B cell (primary cell): ENCODE data around the gene MCTP1. TPM values are rescaled to one million over a fixed set of nuclear protein-coding genes. Genes with fewer than 3 reads are reported as not detected.

Source experiments
- ATAC-seq: fragments of 200-7000 bp; cut with Tn5 transposase; one replicate; pipeline ENCODE4 v1.10.0; 2021; ENCODE audit warnings: low read depth, mild to moderate bottlenecking, moderate number of reproducible peaks, moderate library complexity
- CTCF ChIA-PET: fragments of 350-600 bp; sonication (Branson Sonifier 250); formaldehyde crosslinking; loops from one replicate; lab custom pipeline; 2021; ENCODE audit warnings: antibody characterized with exemption, inconsistent platforms; lab: Charles Lee
- POLR2A ChIA-PET: fragments of 350-600 bp; sonication (Branson Sonifier 250); formaldehyde crosslinking; loops from one replicate; lab custom pipeline; 2021; ENCODE audit warnings: antibody characterized with exemption; lab: Charles Lee
- DNase-seq: peaks from one replicate; pipeline ENCODE4 v3.0.0; 2013
- H2AFZ ChIP-seq: 2 replicates; pipeline ENCODE4 v1.6.1; 2012; ENCODE audit warnings: mild to moderate bottlenecking, low read depth, low read length; ENCODE audit not compliant: insufficient read depth, poor library complexity, severe bottlenecking
- H3K27ac ChIP-seq, 2 donors: 1 replicate in 1 of 2; 2 replicates in 1 of 2; pipeline ENCODE4 v1.5.1; 2012 to 2013; ENCODE audit warnings: low read length in 2 of 2, mild to moderate bottlenecking in 2 of 2, moderate library complexity in 1 of 2
- H3K27me3 ChIP-seq, 4 experiments: fragments of 200-600 bp in 1 of 4; sonication (generic) in 1 of 4; replicated peaks in 1 of 4; 1 replicate in 2 of 4; 2 replicates in 2 of 4; pipeline versions ENCODE4 v1.6.1 to v1.7.0; 2013 to 2016; ENCODE audit warnings: low read length in 3 of 4, mild to moderate bottlenecking in 2 of 4, mixed read lengths in 1 of 4, moderate library complexity in 1 of 4; ENCODE audit not compliant: insufficient read depth in 4 of 4, control insufficient read depth in 3 of 4; ENCODE audit errors: control extremely low read depth in 1 of 4
- H3K36me3 ChIP-seq, 2 experiments: replicated peaks in 1 of 2; 1 replicate in 1 of 2; 2 replicates in 1 of 2; pipeline versions ENCODE4 v1.6.1 to v1.7.1; 2013; ENCODE audit warnings: low read length in 1 of 2; ENCODE audit not compliant: insufficient read depth in 2 of 2, control insufficient read depth in 1 of 2; ENCODE audit errors: control extremely low read depth in 1 of 2, extremely low read depth in 1 of 2
- H3K4me1 ChIP-seq, 2 donors: fragments of 200-600 bp in 1 of 2; sonication (generic) in 1 of 2; 1 replicate in 1 of 2; 2 replicates in 1 of 2; pipeline versions ENCODE4 v1.5.1 to v1.6.1; 2013 to 2017; ENCODE audit warnings: low read length in 2 of 2; ENCODE audit not compliant: control insufficient read depth in 2 of 2, insufficient read depth in 2 of 2
- H3K4me2 ChIP-seq: replicated peaks from 2 replicates; pipeline ENCODE3; 2012; ENCODE audit warnings: mild to moderate bottlenecking, low read depth, low read length; ENCODE audit not compliant: poor library complexity, severe bottlenecking
- H3K4me3 ChIP-seq, 5 experiments: fragments of 200-600 bp in 1 of 5; sonication (generic) in 1 of 5; 1 replicate in 3 of 5; 2 replicates in 2 of 5; pipeline versions ENCODE4 v1.5.1 to v1.7.0; 2011 to 2016; ENCODE audit warnings: low read length in 4 of 5, mild to moderate bottlenecking in 4 of 5, low read depth in 2 of 5, control low read depth in 1 of 5, moderate library complexity in 1 of 5; ENCODE audit not compliant: insufficient read depth in 1 of 5; ENCODE audit errors: control extremely low read depth in 1 of 5, extremely low read depth in 1 of 5
- H3K79me2 ChIP-seq: fragments of 200-600 bp; sonication (generic); one replicate; pipeline ENCODE4 v1.6.0; 2016; ENCODE audit warnings: low read length; ENCODE audit not compliant: control insufficient read depth, insufficient read depth
- H3K9ac ChIP-seq: fragments of 200-600 bp; sonication (generic); 2 replicates; pipeline ENCODE4 v1.6.1; 2017; ENCODE audit warnings: mild to moderate bottlenecking, low read length, moderate library complexity
- H3K9me3 ChIP-seq, 3 donors: one replicate each; pipeline versions ENCODE4 v1.6.1 to v1.7.1; 2013; ENCODE audit warnings: low read length in 2 of 3; ENCODE audit not compliant: control insufficient read depth in 2 of 3, insufficient read depth in 1 of 3; ENCODE audit errors: control extremely low read depth in 1 of 3
- H4K20me1 ChIP-seq: 2 replicates; pipeline ENCODE4 v1.6.0; 2012; ENCODE audit warnings: mild to moderate bottlenecking, low read length; ENCODE audit not compliant: insufficient read depth, control insufficient read depth, poor library complexity, severe bottlenecking
- H3K27ac Mint-ChIP-seq: one replicate; pipeline ENCODE4 v1.8.0; 2021; ENCODE audit warnings: mixed read lengths
- H3K27me3 Mint-ChIP-seq: one replicate; pipeline ENCODE4 v1.8.0; 2021; ENCODE audit warnings: mixed read lengths
- H3K4me1 Mint-ChIP-seq: one replicate; pipeline ENCODE4 v1.8.0; 2021; ENCODE audit warnings: mixed read lengths
- H3K4me3 Mint-ChIP-seq: one replicate; pipeline ENCODE4 v1.8.0; 2021; ENCODE audit warnings: mixed read lengths
- H3K9me3 Mint-ChIP-seq: one replicate; pipeline ENCODE4 v1.8.0; 2022; ENCODE audit warnings: mixed read lengths; ENCODE audit not compliant: insufficient read depth
- EZH2 ChIP-seq: IDR thresholded peaks from 2 replicates; pipeline ENCODE4 v1.6.1; 2012; ENCODE audit warnings: borderline replicate concordance, low read depth, mild to moderate bottlenecking, moderate library complexity, low read length; ENCODE audit not compliant: insufficient read depth, poor library complexity, severe bottlenecking
- WGBS: methylation state at CpG from one replicate; pipeline ENCODE4 v1.1.5; 2013; ENCODE audit warnings: missing lambda C conversion rate; ENCODE audit not compliant: insufficient coverage; 5-methylcytosine and 5-hydroxymethylcytosine counted together
- intact Hi-C: fragments of 100-400 bp; cut with micrococcal nuclease; formaldehyde crosslinking; loops from one replicate; pipeline ENCODE4 v1.10.0; 2022
- polyA plus RNA-seq: library from polyadenylated mRNA; depleted of rRNA; stranded (reverse); fragments of >200 nt; gene quantifications from 2 replicates; pipeline ENCODE4 v1.2.3, GENCODE V29; 2012
- total RNA-seq, 2 donors: library from RNA; stranded (reverse); fragments of 120-200 nt in 1 of 2; gene quantifications; 1 replicate in 1 of 2; 2 replicates in 1 of 2; pipeline versions ENCODE4 v1.2.3 to v1.2.4, GENCODE V29; 2013 to 2022
- TF ChIP-seq, protein P1 (sequence below): fragments of 200-600 bp; IDR thresholded peaks from one replicate; pipeline ENCODE4 v1.8.0; 2022; ENCODE audit warnings: antibody characterized with exemption, mild to moderate bottlenecking

Gene MCTP1
- total and polyA plus RNA-seq, 2 donors (not counting 1 experiment from before 2014, with no cell fraction given): 0.42 to 2.5 TPM

DNA sequence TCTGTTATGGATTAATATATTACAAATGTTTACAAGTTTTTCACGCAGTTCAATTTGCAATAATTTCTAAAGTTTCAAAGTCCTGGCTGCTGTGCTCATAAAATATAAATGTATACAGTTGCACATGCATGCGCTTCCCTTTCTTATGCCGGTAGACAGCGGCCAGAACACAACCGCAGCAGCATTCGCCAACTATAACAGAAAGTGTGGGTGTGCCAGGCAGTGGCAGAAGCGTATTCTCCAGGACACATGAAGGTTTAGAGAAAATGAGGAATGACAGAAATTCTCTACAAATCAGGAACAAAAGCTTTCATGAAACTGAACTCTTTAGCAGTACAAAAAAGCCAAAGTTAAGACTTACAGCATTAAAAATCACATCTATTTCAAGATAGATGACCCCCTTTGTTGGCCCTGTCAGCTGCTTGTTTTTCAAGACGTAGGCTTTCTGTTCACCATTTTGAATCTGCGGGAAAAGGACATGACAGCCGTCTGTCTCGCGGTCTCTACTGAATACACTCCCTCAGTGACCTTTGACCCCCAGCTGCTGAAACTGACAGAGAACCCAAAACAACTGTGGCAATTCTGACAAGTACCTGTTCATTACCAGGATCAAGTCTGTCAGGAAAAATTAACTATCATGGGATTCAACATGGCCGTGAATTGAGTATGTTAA lies 414.2 kb downstream of the MCTP1 start:
- Histone ChIP-seq H3K4me3 (no peak overlapping the region), H2AFZ (no peak overlapping the region), H3K79me2 (no peaks in the 10 kb centered on the region), H3K27me3 (no peaks in the 10 kb centered on the region), H4K20me1 (no peaks in the 10 kb centered on the region), H3K27ac (no peak overlapping the region), H3K36me3 (no peaks in the 10 kb centered on the region), H3K9ac (no peak overlapping the region), H3K4me2 (no peak overlapping the region), H3K4me1 (no peaks in the 10 kb centered on the region), H3K9me3 (no peaks in the 10 kb centered on the region)
- Mint-ChIP-seq H3K4me3 (no peak overlapping the region), H3K27me3 (peaks cover 3% of the 10 kb centered on the region), H3K27ac (no peak overlapping the region), H3K9me3 (no peaks in the 10 kb centered on the region), H3K4me1 (no peaks in the 10 kb centered on the region)
- TF ChIP-seq, protein P1, sequence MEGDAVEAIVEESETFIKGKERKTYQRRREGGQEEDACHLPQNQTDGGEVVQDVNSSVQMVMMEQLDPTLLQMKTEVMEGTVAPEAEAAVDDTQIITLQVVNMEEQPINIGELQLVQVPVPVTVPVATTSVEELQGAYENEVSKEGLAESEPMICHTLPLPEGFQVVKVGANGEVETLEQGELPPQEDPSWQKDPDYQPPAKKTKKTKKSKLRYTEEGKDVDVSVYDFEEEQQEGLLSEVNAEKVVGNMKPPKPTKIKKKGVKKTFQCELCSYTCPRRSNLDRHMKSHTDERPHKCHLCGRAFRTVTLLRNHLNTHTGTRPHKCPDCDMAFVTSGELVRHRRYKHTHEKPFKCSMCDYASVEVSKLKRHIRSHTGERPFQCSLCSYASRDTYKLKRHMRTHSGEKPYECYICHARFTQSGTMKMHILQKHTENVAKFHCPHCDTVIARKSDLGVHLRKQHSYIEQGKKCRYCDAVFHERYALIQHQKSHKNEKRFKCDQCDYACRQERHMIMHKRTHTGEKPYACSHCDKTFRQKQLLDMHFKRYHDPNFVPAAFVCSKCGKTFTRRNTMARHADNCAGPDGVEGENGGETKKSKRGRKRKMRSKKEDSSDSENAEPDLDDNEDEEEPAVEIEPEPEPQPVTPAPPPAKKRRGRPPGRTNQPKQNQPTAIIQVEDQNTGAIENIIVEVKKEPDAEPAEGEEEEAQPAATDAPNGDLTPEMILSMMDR: no peak
- no peak for TF ChIP-seq EZH2
- ATAC-seq (no peak), DNase-seq (no peak)
- intact Hi-C loops: no loop called here
- POLR2A ChIA-PET: no interaction called here
- WGBS: 100% methylated on average over 6 of the region's 13 CpGs
- CTCF ChIA-PET: no interaction called here

GRCh38 chr5:94869921-94870320 lies 415.0 kb downstream of the MCTP1 start:
- Histone ChIP-seq H3K27me3 (no peaks in the 10 kb centered on the region), H3K4me1 (no peaks in the 10 kb centered on the region), H3K36me3 (no peaks in the 10 kb centered on the region), H3K4me3 (no peak overlapping the region), H3K9ac (no peak overlapping the region), H2AFZ (no peak overlapping the region), H3K79me2 (no peaks in the 10 kb centered on the region), H3K4me2 (no peak overlapping the region), H3K27ac (no peak overlapping the region), H4K20me1 (no peaks in the 10 kb centered on the region), H3K9me3 (no peaks in the 10 kb centered on the region)
- Mint-ChIP-seq H3K9me3 (no peaks in the 10 kb centered on the region), H3K27ac (no peak overlapping the region), H3K4me1 (no peaks in the 10 kb centered on the region), H3K27me3 (peaks cover 3% of the 10 kb centered on the region), H3K4me3 (no peak overlapping the region)
- intact Hi-C loops: no loop called here
- ChIA-PET CTCF (no interaction called here), POLR2A (no interaction called here)
- TF ChIP-seq EZH2: no peak
- TF ChIP-seq, protein P1: no peak
- ATAC-seq: no peak
- WGBS: no CpG with 5 or more reads among the region's 4 CpGs
- DNase-seq: no peak
